K562 (cell line): ENCODE measurements around the gene KLHDC10. TPM values are rescaled to one million over a fixed set of nuclear protein-coding genes. Genes with fewer than 3 reads are reported as not detected.

Experiments used
- CHD7 ChIP-seq: fragments of 200-600 bp; sonication (generic); IDR thresholded peaks from one replicate; pipeline ENCODE4 v1.6.1; 2012; ENCODE audit warnings: mild to moderate bottlenecking, low read depth, low read length, inconsistent platforms
- GTF2E2 ChIP-seq: fragments of 200-800 bp; sonication (Bioruptor generic); IDR thresholded peaks from 2 replicates; pipeline ENCODE4 v1.6.1; 2016; ENCODE audit warnings: missing genetic modification characterization, missing compliant biosample characterization
- polyA plus RNA-seq, 8 experiments: library from polyadenylated mRNA; depleted of rRNA in 4 of 8; stranded (reverse) in 5 of 8; unstranded in 3 of 8; fragments of >200 nt; fragmentation: Nextera tagmentation in 2 of 8; fragmentation: Illumina TruSeq in 1 of 8; extraction: Ambion mirVana in 2 of 8; extraction: Trizol in 1 of 8; gene quantifications; 2 replicates each; pipeline versions ENCODE4 v1.2.1 to v1.2.3, GENCODE V29; 2011 to 2014; ENCODE audit warnings: inconsistent platforms in 1 of 8, missing spikeins in 1 of 8
- total RNA-seq, 7 experiments: library from RNA; depleted of rRNA in 6 of 7; stranded (reverse); fragments of >200 nt in 6 of 7; fragmentation: Illumina TruSeq in 2 of 7; extraction: Trizol in 2 of 7; gene quantifications; 2 replicates each; pipeline versions ENCODE4 v1.2.1 to v1.2.3, GENCODE V29; 2011 to 2021; ENCODE audit warnings: low replicate concordance in 1 of 7

KLHDC10 gene
- total and polyA plus RNA-seq, 9 of the 15 experiments (the other 6 are each of a cell fraction or from before 2014, with no cell fraction given), result 9.8 to 80.5 (median 31.4) TPM

- TF ChIP-seq CHD7, result peak; percentile 70
- TF ChIP-seq GTF2E2 (tag), result no peak
- TF ChIP-seq, all 486 proteins: peak for 5
Observed at GRCh38 chr7:130108809-130109208, 38.5 kb downstream of the KLHDC10 start (continued).
